ENCODE results near the gene TRIM28. TPM values are rescaled to one million over a fixed set of nuclear protein-coding genes. Genes with fewer than 3 reads are reported as not detected.

Gene TRIM28
- total RNA-seq, 1 experiment from 2014 or later: 863 TPM

DNA sequence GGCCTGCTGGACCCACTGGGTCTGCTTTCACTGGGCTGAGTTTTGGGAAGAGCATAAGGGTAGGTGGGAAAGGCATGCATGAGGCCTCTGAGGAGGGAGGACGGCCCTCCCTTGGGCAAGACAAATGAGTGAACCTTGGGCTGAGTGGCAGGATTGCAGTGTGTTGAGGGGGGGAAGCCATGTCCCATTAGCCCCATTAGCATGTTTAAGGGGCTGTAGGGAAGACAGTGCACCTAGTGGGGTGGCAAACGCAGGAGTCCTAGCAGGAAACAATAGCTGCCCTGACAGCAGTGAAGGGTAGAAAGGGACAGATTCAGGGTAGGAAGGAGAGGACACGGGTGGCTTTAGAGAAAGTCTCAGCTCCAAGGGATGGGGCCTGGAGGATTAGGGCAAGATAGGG lies 21.2 kb upstream of the TRIM28 start:
- TF ChIP-seq, protein P1, sequence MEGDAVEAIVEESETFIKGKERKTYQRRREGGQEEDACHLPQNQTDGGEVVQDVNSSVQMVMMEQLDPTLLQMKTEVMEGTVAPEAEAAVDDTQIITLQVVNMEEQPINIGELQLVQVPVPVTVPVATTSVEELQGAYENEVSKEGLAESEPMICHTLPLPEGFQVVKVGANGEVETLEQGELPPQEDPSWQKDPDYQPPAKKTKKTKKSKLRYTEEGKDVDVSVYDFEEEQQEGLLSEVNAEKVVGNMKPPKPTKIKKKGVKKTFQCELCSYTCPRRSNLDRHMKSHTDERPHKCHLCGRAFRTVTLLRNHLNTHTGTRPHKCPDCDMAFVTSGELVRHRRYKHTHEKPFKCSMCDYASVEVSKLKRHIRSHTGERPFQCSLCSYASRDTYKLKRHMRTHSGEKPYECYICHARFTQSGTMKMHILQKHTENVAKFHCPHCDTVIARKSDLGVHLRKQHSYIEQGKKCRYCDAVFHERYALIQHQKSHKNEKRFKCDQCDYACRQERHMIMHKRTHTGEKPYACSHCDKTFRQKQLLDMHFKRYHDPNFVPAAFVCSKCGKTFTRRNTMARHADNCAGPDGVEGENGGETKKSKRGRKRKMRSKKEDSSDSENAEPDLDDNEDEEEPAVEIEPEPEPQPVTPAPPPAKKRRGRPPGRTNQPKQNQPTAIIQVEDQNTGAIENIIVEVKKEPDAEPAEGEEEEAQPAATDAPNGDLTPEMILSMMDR (IDR thresholded peaks at IDR 0.05; ENCODE audit: insufficient read depth in 1 of 2, low read depth in 1 of 2, low read length in 1 of 2, severe bottlenecking in 1 of 2, unreplicated experiment in 1 of 2): no peak
- no peak overlapping the region for H3K4me3 ChIP-seq (ENCODE audit: low read depth, low read length)
- Mint-ChIP-seq H3K27me3 (ENCODE audit: insufficient read depth, unreplicated experiment) (no peaks in the 10 kb centered on the region), H3K9me3 (ENCODE audit: unreplicated experiment) (no peaks in the 10 kb centered on the region), H3K27ac (ENCODE audit: unreplicated experiment) (no peak overlapping the region), H3K36me3 (ENCODE audit: insufficient read depth, unreplicated experiment) (peaks cover 16% of the 10 kb centered on the region), H3K4me3 (ENCODE audit: unreplicated experiment) (no peak overlapping the region), H3K4me1 (ENCODE audit: low read depth, unreplicated experiment) (peaks cover 20% of the 10 kb centered on the region)
- ChIA-PET CTCF (no interaction called here), POLR2A (no interaction called here)
- DNase-seq: no peak
- H3K4me1 ChIP-seq: peaks cover 13% of the 10 kb centered on the region
- H3K36me3 ChIP-seq (ENCODE audit: control insufficient read depth, insufficient read depth, low read length): no peaks in the 10 kb centered on the region
- BruUV-seq (replicated peaks): no TSS peak
- intact Hi-C loops (cut with micrococcal nuclease; ENCODE audit: unreplicated experiment): no loop called here
- H3K27me3 ChIP-seq (replicated peaks; ENCODE audit: control insufficient read depth, insufficient read depth, low read length): no peaks in the 10 kb centered on the region
- H3K9me3 ChIP-seq: no peaks in the 10 kb centered on the region

DNA sequence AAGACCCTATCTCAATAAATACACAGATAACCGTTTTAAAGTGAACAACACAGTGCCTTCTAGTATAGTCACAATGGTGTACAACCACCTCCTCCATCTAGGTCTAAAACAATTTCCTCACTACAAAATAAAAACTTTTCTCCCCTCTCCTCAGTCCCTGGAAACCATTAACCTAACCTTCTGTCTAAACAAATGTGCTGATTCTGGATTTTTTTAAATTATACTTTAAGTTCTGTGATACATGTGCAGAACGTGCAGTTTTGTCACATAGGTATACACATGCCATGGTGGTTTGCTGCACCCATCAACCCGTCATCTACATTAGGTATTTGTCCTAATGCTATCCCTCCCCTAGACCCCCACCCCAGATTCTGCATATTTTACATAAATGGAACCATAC lies 14.5 kb upstream of the TRIM28 start:
- peaks cover 6% of the 10 kb centered on the region for H3K27me3 Mint-ChIP-seq (ENCODE audit: insufficient read depth, unreplicated experiment)
- H3K36me3 ChIP-seq (ENCODE audit: control insufficient read depth, insufficient read depth, low read length): no peaks in the 10 kb centered on the region
- no peaks in the 10 kb centered on the region for H3K9me3 ChIP-seq
- CTCF ChIA-PET: no interaction called here
- no peak overlapping the region for H3K4me3 Mint-ChIP-seq (ENCODE audit: unreplicated experiment)
- no peak overlapping the region for H3K27ac Mint-ChIP-seq (ENCODE audit: unreplicated experiment)
- TF ChIP-seq, protein P1 (IDR thresholded peaks at IDR 0.05; ENCODE audit: insufficient read depth in 1 of 2, low read depth in 1 of 2, low read length in 1 of 2, severe bottlenecking in 1 of 2, unreplicated experiment in 1 of 2): no peak
- POLR2A ChIA-PET: no interaction called here
- no peaks in the 10 kb centered on the region for H3K9me3 Mint-ChIP-seq (ENCODE audit: unreplicated experiment)
- intact Hi-C loops (cut with micrococcal nuclease; ENCODE audit: unreplicated experiment): no loop called here
- H3K4me3 ChIP-seq (ENCODE audit: low read depth, low read length): no peak overlapping the region
- BruUV-seq (replicated peaks): no TSS peak
- H3K36me3 Mint-ChIP-seq (ENCODE audit: insufficient read depth, unreplicated experiment): no peaks in the 10 kb centered on the region
- no peaks in the 10 kb centered on the region for H3K4me1 ChIP-seq
- no peaks in the 10 kb centered on the region for H3K4me1 Mint-ChIP-seq (ENCODE audit: low read depth, unreplicated experiment)
- H3K27me3 ChIP-seq (replicated peaks; ENCODE audit: control insufficient read depth, insufficient read depth, low read length): no peaks in the 10 kb centered on the region
- DNase-seq: no peak

DNA sequence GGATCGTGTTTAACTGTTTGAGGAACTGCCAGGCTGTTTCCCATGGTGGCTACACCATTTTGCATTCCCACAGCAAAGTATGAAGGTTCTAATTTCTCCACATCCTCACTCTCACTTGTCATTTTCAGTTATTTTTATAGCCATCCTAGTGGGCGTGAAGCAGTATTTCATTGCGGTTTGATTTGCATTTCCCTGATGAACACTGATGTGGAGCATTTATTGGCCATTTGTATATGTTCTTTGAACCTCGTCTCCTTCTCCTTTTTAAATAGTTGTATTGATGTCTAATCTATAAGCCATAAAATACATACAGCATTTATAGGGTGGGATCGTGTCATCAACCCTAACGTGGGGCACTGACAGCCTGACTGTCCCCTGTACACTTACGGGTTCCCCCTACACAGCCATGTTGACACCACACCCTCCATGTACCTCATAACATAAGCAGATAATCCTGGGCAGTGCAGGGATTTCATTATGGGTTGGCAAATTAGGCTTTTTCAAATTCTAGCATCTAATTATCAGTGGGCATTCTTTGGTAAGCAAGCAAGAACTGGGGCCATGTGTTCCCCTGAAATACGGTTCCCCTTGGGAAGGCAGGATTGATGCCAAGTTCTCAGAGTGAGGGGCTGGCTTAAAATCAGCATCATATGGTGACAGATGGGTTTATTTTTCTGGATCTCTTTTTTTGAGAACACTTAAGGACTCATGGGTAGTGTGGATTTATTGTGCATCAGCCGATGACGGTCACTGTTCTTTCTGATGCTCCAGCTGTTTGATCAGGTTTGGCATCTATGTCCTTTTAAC lies 12.6 kb upstream of the TRIM28 start:
- intact Hi-C loops (cut with micrococcal nuclease; ENCODE audit: unreplicated experiment): no loop called here
- H3K36me3 Mint-ChIP-seq (ENCODE audit: insufficient read depth, unreplicated experiment): no peaks in the 10 kb centered on the region
- H3K27me3 Mint-ChIP-seq (ENCODE audit: insufficient read depth, unreplicated experiment): peaks cover 6% of the 10 kb centered on the region
- TF ChIP-seq, protein P1 (IDR thresholded peaks at IDR 0.05; ENCODE audit: insufficient read depth in 1 of 2, low read depth in 1 of 2, low read length in 1 of 2, severe bottlenecking in 1 of 2, unreplicated experiment in 1 of 2): no peak
- Histone ChIP-seq H3K4me1 (no peaks in the 10 kb centered on the region), H3K9me3 (no peaks in the 10 kb centered on the region), H3K4me3 (ENCODE audit: low read depth, low read length) (no peak overlapping the region), H3K27me3 (replicated peaks; ENCODE audit: control insufficient read depth, insufficient read depth, low read length) (no peaks in the 10 kb centered on the region), H3K36me3 (ENCODE audit: control insufficient read depth, insufficient read depth, low read length) (no peaks in the 10 kb centered on the region)
- H3K27ac Mint-ChIP-seq (ENCODE audit: unreplicated experiment): no peak overlapping the region
- ChIA-PET POLR2A (no interaction called here), CTCF (no interaction called here)
- no peak overlapping the region for H3K4me3 Mint-ChIP-seq (ENCODE audit: unreplicated experiment)
- no TSS peak for BruUV-seq (replicated peaks)
- DNase-seq: no peak
- H3K4me1 Mint-ChIP-seq (ENCODE audit: low read depth, unreplicated experiment): no peaks in the 10 kb centered on the region
- H3K9me3 Mint-ChIP-seq (ENCODE audit: unreplicated experiment): no peaks in the 10 kb centered on the region
